Tibial artery (tissue), 4 donors: ENCODE measurements around the gene CR1.
"Not testable (repeated sequence)": the region's sequence is repeated elsewhere in the genome, so short reads cannot be mapped to it uniquely, and the experiment has no call there.

Source experiments
- DNase-seq, 2 donors: peaks; one replicate each; pipeline ENCODE4 v3.0.0-alpha.2; 2019
- H3K27ac ChIP-seq, 2 donors: fragments of 200-600 bp; sonication (generic) in 1 of 2; 1 replicate in 1 of 2; 2 replicates in 1 of 2; pipeline ENCODE4 v1.5.1; 2018 to 2019; ENCODE audit warnings: mild to moderate bottlenecking in 1 of 2
- H3K27me3 ChIP-seq, 2 donors: fragments of 200-600 bp; sonication (generic) in 1 of 2; one replicate each; pipeline versions ENCODE4 v1.5.1 to v1.6.0; 2016 to 2019
- H3K36me3 ChIP-seq, 3 donors: fragments of 200-600 bp; sonication (generic) in 2 of 3; one replicate each; pipeline ENCODE4 v1.5.1; 2016 to 2019; ENCODE audit warnings: mild to moderate bottlenecking in 2 of 3
- H3K4me1 ChIP-seq, 4 donors: fragments of 200-600 bp; sonication (generic) in 2 of 4; 1 replicate in 3 of 4; 2 replicates in 1 of 4; pipeline ENCODE4 v1.5.1; 2016 to 2019
- H3K4me3 ChIP-seq, 2 donors: fragments of 200-600 bp; sonication (generic) in 1 of 2; 1 replicate in 1 of 2; 2 replicates in 1 of 2; pipeline ENCODE4 v1.5.1; 2018 to 2019; ENCODE audit warnings: mild to moderate bottlenecking in 2 of 2
- H3K9me3 ChIP-seq, 3 donors: fragments of 200-600 bp; sonication (generic) in 1 of 3; one replicate each; pipeline ENCODE4 v1.5.1; 2016 to 2019
- CTCF ChIP-seq, 2 experiments: fragments of 200-600 bp in 1 of 2; fragments of 450-650 bp in 1 of 2; IDR thresholded peaks; one replicate each; pipeline ENCODE4 v1.5.1; 2017 to 2019; ENCODE audit warnings: antibody characterized with exemption in 2 of 2, mild to moderate bottlenecking in 1 of 2, moderate library complexity in 1 of 2
- intact Hi-C: fragments of 100-400 bp; cut with DNase I; formaldehyde crosslinking; loops from one replicate; pipeline ENCODE4 v1.15.0; 2023; ENCODE audit warnings: low total_unique reads

The CR1 gene

GRCh38 chr1:207639362-207639761 lies 143.4 kb downstream of the CR1 start:
- H3K27me3 ChIP-seq = peaks cover 0 to 13% of the 10 kb centered on the region in 2 donors
- H3K4me3 ChIP-seq, intact Hi-C loops, H3K27ac ChIP-seq, H3K9me3 ChIP-seq, H3K36me3 ChIP-seq, H3K4me1 ChIP-seq, DNase-seq: not testable (repeated sequence)

- intact Hi-C loops = no loop called here
- H3K27me3 ChIP-seq = peaks cover 0 to 10% of the 10 kb centered on the region in 2 donors
- peak overlapping the region; percentile 53 to 55 for H3K4me3 ChIP-seq
- H3K36me3 ChIP-seq = no peaks in the 10 kb centered on the region
- no peak for TF ChIP-seq CTCF (IDR thresholded peaks at IDR 0.05)
- H3K9me3 ChIP-seq = no peaks in the 10 kb centered on the region
- no peak for DNase-seq
- no peak overlapping the region for H3K27ac ChIP-seq
- peaks cover 0 to 16% (median 12%) of the 10 kb centered on the region in 4 donors for H3K4me1 ChIP-seq
These were observed 148.4 kb downstream of the CR1 start for GRCh38 chr1:207644166-207644851.

- H3K36me3 ChIP-seq = no peaks in the 10 kb centered on the region
- H3K27ac ChIP-seq = no peak within 1 kb of the TSS
- no peak for TF ChIP-seq CTCF (IDR thresholded peaks at IDR 0.05)
- peaks cover 0 to 16% (median 12%) of the 10 kb centered on the region in 4 donors for H3K4me1 ChIP-seq
- H3K27me3 ChIP-seq = peaks cover 0 to 10% of the 10 kb centered on the region in 2 donors
- no peaks in the 10 kb centered on the region for H3K9me3 ChIP-seq
- DNase-seq = peak; percentile 85 to 86
- H3K4me3 ChIP-seq = peak within 1 kb of the TSS; percentile 53 to 55
- intact Hi-C loops = no loop called here
These were observed 149.1 kb downstream of the CR1 start, which contains the start of gene CR1L for GRCh38 chr1:207644852-207645634. TSS of gene CR1L (plus strand) at chr1:207645133. CDS start at chr1:207645234, 101 bp downstream.

GRCh38 chr1:207645635-207646081 lies 149.7 kb downstream of the CR1 start:
- Histone ChIP-seq H3K36me3 (no peaks in the 10 kb centered on the region), H3K27ac (no peak overlapping the region), H3K9me3 (no peaks in the 10 kb centered on the region), H3K4me1 (peaks cover 0 to 16% (median 12%) of the 10 kb centered on the region in 4 donors), H3K4me3 (peak overlapping the region; percentile 53 to 55), H3K27me3 (peaks cover 0 to 10% of the 10 kb centered on the region in 2 donors)
- no peak for TF ChIP-seq CTCF (IDR thresholded peaks at IDR 0.05)
- intact Hi-C loops = no loop called here
- DNase-seq = no peak

GRCh38 chr1:207646171-207646570 lies 150.2 kb downstream of the CR1 start:
- TF ChIP-seq CTCF (IDR thresholded peaks at IDR 0.05) = no peak
- intact Hi-C loops = no loop called here
- Histone ChIP-seq H3K27ac (no peak overlapping the region), H3K9me3 (no peaks in the 10 kb centered on the region), H3K36me3 (no peaks in the 10 kb centered on the region), H3K4me3 (no peak overlapping the region), H3K27me3 (peaks cover 0 to 10% of the 10 kb centered on the region in 2 donors), H3K4me1 (peaks cover 0 to 16% (median 12%) of the 10 kb centered on the region in 4 donors)
- DNase-seq = no peak
